DMS153 (cell line): ENCODE results near the gene AKAP1.

Experiments used
- DNase-seq: peaks from one replicate; lab custom pipeline; 2025; lab: John Stamatoyannopoulos, UW

The AKAP1 gene

GRCh38 chr17:57130708-57131461 lies 45.8 kb downstream of the AKAP1 start:
- DNase-seq: peak; percentile 39

DNA sequence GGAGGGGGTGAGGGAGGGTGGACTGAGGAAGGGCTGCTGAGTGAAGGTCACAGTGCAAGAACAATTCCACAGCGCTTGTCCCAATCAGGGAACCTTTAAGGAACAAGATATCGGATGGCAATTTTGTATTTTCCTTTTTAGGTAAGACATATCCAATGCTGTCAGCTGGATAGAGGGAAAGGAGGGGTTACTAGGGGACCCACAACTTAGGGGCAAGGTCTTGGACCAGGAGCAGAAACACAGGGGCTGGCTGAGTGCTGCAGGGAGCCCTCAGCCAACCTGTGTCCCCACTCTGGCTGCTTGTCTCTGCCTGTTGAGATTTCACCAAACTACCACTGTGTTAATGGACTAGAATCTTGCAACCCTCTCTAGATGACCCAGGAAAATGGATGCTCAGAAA lies 47.6 kb downstream of the AKAP1 start:
- no peak for DNase-seq

DNA sequence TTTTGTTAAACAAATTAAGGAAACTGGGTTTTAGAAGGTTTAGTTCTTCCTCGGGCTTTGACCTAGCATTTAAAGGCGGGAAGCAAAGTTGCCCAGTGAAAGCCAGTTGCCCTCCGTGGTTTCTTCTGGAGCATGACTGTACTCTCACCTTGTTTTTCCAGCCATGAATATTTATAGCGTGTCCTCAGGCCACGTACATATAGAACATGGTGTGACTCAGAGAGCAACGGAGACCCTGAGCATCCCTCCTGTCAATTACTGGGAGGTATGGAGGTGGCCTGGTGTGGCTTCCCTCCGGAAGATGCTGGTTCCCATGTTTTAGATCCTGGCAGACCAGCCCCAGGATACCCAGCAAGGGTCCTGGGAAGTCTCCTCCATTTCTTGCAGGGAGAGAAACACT lies 48.4 kb downstream of the AKAP1 start:
- DNase-seq: no peak

- DNase-seq: no peak
These were observed 50.2 kb downstream of the AKAP1 start for GRCh38 chr17:57135026-57135788.

GRCh38 chr17:57135789-57136291 lies 50.8 kb downstream of the AKAP1 start:
- peak; percentile 62 for DNase-seq

- no peak for DNase-seq
These were observed 51.3 kb downstream of the AKAP1 start for GRCh38 chr17:57136355-57136754.

DNA sequence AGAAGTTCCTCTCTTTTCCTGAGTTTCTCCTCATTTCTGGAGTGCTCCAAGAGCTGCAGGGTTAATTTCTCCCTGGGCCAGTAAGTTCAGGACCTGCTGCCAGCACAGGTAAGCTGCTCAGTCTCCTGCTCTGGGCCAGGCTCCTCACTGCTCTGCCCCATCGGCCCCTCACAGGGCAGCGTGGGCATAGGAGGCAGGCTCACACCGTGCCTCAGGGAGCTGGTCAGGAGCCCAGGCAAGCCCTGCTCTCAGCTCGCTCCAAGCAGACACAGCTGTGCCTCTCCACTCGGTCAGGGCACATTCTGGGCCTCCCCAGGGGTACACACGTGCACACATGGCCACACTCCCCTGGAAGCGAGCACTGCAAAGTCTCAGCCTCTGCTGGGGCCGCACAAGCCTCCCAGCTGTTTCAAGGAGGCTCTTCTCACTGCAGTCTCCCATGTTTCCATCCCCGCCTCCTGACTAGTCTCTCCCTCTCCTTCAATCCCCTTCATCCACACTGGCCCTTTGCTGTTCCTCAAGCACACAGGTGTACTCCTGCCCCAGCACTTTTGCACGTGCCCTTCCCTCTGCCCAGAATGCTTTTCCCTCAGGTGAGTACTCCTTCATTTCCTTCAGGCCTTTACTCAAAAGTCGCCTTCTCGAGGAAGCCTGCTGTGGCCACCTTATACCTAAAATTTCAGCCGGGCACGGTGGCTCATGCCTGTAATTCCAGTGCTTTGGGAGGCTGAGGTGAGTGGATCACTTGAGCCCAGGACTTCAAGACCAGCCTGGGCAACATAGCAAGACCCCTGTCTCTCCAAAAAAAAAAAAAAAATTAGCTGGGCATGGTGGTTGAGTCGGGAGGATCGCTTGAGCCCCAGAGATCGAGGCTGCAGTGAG lies 53.2 kb downstream of the AKAP1 start:
- no peak for DNase-seq

DNA sequence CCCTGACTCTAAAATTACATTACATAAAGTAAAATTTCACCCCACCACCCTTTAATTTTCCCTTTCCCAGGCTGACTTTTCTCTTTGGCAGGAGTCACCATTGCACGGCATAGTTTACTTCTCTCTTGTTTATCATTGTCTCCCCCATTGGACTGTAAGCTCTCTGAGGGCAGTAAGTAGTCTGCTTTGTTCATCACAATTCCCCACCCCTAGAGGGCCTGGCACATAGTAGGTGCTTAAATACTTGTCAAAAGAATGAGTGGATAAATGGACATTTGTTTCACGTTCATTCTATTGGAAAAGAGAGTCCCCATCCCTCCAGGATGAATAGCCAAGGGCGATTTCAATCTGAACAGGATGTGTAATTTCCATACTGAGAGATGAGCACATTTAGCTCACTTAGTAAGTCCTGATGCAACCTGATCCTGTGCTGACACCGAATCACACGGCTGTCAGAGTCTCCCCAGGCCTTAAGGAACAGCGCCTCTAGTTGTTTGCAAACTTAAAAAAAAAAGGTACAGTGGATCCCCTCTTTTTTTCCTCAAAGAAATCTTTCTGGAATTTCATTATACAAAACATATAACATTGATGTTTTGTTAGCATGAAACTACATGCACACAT lies 54.0 kb downstream of the AKAP1 start:
- DNase-seq: no peak

- no peak for DNase-seq
These were observed 55.3 kb downstream of the AKAP1 start for GRCh38 chr17:57140316-57140715.

DNA sequence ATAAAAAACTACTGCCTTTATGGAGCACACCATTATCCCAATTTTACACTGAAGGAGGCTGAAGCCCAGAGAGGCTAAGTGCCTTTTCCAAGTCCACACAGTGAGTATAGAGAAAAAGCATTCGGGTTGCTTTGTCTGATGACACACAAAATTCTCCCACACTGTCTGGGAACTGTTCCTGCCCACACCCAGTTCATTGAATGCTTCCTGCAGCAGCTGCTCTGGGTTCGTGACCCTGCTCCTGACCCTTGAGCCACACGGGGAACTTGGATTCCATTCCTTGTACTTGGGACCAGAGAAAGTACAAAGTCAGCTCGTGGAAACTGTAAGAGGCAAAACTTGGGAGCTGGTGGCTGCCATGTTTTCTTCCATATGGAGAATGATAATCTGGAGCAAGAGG lies 57.9 kb downstream of the AKAP1 start:
- DNase-seq: no peak

GRCh38 chr17:57143361-57143760 lies 58.3 kb downstream of the AKAP1 start:
- DNase-seq: no peak

DNA sequence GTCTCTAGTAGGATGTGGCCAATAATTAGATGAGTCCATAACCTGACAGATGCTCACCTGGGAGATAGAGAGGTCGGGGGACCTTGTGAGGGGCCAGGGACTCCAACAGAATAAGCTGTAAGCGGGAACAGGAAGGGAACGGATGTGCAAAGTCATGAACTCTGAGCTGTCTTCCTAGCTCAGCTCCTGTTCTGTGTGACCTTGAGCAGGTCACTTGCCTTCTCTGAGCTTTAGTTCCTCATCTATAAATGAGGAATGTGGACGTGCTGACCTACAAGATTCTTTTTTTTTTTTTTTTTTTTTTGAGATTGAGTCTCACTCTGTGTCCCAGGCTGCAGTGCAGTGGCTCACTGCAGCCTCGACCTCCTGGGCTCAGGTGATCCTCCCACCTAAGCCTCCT lies 58.9 kb downstream of the AKAP1 start:
- DNase-seq: no peak

GRCh38 chr17:57144567-57144966 lies 59.5 kb downstream of the AKAP1 start:
- DNase-seq: no peak

DNA sequence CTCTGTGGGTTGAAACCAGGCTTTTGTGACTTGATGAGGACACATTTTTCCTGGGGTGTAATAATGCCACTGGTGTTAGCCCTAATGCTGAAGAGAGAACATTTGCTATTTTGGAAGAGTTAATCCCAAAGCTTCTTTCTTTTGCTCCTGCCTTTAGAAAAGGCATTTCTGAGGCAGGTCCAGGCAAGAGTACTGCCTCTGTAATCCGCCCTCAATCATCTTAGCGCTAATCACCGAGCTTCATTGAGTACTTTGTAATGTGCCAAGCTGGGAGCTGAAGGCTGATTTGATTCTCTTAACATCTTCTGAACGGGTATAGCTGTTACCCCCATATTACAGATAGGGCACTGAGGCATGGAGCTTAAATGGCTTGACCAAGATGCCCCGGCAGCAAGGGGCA lies 60.3 kb downstream of the AKAP1 start:
- DNase-seq: no peak

GRCh38 chr17:57146273-57146672 lies 61.2 kb downstream of the AKAP1 start:
- no peak for DNase-seq

DNA sequence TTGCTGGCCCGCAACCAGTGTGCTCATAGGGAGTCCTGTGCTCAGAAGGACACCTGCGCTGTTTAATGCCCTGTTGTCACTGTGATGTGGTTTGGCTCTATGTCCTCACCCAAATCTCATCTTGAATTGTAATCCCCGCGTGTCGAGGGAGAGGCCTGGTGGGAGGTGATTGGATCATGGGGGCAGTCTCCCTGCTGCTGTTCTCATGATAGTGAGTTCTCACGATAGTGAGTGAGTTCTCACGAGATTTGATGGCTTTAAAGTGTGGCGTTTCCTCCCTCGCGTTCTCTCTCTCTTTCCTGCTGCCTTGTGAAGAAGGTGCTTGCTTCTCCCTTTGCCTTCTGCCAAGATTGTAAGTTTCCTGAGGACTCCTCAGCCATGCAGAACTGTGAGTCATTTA lies 66.8 kb downstream of the AKAP1 start:
- no peak for DNase-seq

DNA sequence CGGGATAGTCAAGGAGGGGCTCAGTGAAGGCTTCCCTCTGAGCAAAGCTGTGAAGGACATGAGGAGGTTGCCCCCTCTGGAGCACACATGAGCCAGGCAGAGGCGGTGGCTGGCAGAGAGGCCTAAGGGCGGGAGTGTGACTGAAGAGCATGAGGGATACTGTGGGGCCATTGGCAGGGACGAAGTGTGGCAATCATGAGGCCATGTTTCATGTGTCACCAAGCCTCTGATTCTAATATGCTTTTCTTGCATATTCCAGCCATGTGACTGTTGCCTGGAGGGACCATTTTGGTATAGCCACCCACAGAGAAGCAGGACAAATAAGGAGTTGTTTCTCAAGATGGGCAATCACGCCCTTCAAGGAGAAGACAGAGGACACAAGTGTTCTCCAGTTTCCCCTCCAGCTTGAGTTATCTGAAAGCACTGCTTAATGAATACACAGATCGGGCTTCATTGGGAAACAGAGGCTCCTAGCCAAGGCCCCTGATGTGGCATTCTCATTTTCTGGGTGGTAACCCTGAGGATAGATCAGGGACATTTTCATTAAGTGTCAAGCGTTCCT lies 68.0 kb downstream of the AKAP1 start:
- no peak for DNase-seq

- no peak for DNase-seq
These were observed 69.9 kb downstream of the AKAP1 start for GRCh38 chr17:57154921-57155320.

DNA sequence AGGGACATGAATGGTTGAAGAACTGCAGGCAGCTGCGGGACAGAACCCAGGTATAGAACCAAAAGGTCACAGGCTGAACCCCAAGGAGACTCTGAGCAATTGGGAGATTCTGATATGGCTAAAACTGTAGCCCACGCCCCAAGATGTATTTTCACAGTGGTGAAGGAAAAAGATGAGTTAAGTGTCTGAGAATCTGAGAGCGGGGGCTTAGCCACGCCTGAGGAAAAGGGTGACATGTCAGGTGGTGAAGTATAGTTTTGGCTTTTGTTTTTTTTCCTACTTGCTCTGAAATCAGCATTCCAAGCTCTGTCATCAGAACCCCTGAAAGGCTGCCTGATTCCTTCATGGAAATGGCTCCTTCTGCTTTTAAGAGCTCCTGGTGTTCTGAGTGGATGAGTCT lies 73.3 kb downstream of the AKAP1 start:
- DNase-seq: no peak

DNA sequence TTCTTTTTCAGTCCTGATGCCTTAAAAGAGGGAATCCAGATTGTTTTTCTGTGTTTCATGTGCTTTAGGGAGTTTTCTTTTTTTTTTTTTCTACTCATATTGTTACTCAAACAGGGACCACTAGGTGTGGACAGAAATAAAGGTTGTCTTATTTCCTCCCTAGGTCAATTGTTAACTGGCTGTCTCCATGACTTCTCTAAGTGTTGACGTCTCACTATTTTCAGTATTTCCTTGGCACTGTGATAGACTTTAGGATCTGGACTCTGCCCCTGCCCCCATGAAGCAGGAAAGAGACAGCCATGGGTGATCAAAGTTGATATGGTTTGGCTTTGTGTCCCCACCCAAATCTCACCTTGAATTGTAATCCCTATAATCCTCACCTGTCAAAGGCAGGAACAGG lies 73.7 kb downstream of the AKAP1 start:
- no peak for DNase-seq

- DNase-seq: no peak
These were observed 75.6 kb downstream of the AKAP1 start for GRCh38 chr17:57160624-57161023.

GRCh38 chr17:57164814-57165213 lies 79.8 kb downstream of the AKAP1 start:
- DNase-seq: no peak
